ENCODE data around the gene MYO7A.

GRCh38 chr11:77139201-77139600 lies 11.2 kb downstream of the MYO7A start:
- TF ChIP-seq EZH2 (IDR thresholded peaks at IDR 0.05; ENCODE audit: insufficient read depth, poor library complexity, severe bottlenecking) (no peak), EZH2phosphoT487 (IDR thresholded peaks at IDR 0.05; ENCODE audit: insufficient read depth, low read depth) (no peak)
